ENCODE results near the gene CERT1. TPM values are rescaled to one million over a fixed set of nuclear protein-coding genes. Genes with fewer than 3 reads are reported as not detected.
A peak's percentile ranks its signal among the peaks of the same experiment; 100 is the strongest.
"Not testable (repeated sequence)": the region's sequence is repeated elsewhere in the genome, so short reads cannot be mapped to it uniquely, and the experiment has no call there.

CERT1 gene
- total RNA-seq, 1 donor from 2014 or later = 51.7 TPM

DNA sequence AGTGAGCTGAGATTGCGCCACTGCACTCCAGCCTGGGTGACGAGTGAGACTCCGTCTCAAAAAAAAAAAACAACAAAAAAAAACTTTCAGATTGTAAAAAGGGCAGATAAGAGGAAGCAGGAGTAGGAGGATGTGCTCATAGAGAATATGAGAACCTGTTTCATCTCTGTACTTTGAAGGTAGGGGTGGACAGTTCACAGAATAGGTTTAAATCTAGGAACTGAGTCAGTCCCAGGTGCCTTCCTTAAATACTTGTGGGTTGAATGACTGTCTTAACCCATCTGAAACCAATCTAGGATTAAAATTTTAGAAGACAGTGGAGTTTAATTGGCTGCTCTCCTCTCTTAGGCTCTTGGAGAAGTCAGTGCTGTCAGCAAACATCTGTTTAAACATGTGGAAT is 12.6 kb upstream of the CERT1 start:
- DNase-seq (ENCODE audit: low spot score) = no peak

DNA sequence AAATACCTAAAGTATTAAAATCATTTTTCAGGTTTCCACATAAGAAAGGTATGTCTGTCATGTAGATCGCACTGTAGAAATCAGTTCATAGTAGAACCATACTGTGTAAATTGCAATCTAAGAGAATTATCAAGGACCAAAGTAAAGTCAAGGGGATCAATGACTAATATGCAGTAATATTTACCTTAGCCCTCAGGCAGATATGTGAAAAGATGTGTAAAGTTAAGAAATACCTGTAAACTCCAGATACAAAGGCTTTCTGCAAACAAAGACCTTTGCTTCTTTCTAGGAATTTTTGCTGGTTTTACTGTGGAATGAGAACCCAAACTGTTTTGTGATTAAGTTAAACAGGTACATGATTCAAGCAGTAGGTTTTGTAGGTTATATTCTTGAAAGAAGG is 11.8 kb upstream of the CERT1 start:
- DNase-seq (ENCODE audit: low spot score) = no peak

DNA sequence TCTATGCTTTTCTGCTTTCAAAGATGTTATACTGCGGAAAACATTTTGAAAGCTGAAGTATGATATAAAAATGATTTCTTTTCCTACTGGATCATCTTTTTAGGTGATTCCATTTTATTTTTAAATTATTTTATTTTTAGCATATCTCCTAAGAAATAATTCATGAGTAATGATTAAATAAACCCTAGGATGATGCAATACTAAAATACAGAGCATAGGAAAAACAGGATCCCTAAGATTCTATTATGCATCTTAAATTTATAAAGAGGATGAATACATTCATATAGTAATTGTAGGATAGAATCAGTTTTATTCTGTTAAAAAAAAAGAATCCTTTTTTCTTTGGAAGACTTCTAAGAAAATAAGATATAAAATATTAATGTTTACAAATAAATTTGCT is 11.1 kb upstream of the CERT1 start:
- DNase-seq (ENCODE audit: low spot score) = no peak

DNA sequence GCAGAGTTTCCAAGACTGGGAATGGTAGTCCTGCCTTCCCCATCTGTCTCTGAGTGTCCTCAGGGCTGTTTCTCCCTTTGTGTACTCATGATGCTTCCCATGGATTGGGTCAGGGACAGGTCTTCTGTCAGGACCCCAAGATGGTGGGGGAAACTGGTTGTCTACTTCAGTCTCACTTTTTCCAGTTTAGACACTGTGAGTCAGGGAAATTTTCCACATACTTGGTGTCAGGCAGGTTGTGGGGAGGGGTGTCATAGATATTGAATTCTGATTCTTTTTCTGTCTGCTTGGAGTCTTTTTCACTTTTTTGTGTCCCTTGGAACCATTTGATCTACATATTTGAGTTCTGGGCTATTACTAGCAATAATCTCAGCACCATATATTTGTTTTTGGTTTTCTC is 10.6 kb upstream of the CERT1 start:
- DNase-seq (ENCODE audit: low spot score) = no peak

DNA sequence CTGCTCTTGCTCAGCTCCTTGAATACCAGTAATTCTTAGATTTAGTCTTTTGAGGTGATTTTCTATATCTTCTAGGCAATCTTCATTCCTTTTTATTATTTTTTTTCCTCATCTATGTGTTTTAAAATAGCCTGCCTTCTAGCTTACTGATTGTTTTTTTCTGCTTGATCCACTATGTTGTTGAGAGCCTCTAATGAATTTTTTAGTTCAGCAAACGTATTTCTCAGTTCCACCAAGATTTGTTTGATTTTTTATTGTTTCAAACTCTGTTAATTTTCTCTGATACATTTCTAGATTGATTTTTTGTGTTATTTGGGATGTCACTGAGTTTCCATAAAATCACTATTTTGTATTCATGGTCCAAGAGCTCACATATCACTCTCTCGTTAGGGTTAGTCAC is 9.8 kb upstream of the CERT1 start:
- DNase-seq (ENCODE audit: low spot score) = no peak

DNA sequence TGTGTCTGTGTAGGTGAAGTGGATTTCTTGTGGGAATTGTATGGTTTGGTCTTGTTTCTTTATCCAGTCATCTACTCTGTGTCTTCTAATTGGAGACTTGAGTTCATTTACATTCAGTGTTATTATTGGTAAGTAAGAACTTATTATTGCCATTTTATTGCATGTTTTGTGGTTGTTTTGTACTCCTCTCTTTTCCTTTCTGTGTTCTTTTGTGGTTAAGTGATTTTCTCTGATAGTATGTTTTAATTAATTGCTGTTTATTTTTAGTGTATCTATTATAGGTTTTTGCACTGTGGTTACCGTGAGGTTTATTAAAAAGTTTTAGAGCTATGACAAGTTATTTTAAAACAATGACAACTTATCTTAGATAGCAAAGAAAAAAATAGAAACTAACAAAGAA is 8.3 kb upstream of the CERT1 start:
- no peak for DNase-seq (ENCODE audit: low spot score)

DNA sequence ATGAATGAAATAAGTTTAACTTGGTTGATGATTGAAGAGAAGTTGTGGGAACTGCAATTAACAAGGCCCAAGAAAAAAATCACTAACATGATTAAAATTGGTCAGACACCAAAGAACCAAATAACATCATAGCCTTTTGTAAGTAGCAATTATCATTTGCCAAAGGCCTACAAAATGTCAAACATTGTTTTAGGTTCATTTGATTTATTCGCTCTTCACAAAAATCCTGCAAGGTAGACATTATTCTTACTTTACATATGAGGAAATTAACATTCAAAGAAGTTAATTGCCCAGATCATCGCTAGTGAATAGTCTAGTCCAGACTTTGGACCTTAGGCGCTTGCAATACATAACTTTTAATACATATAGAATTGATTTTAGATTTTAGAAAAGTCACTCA is 2.9 kb upstream of the CERT1 start:
- DNase-seq (ENCODE audit: low spot score) = no peak

DNA sequence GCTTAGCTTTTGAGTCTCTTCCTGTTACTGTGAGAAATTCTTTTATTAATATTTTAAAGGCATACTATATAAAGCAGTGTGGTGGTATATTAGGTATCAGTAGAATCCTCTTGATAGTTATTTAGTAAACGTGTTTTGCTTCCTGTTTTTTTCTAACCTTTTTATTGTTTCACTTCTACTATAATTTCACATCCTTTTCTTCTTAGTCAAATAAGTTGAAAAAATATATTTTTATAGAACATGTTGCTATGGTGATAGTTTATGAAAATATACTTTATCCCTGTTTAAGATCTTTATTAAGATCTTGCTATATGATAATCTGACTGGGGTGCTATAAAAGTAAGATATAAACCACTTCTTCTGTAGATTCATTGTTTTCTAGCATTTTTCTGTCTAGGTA is 2.4 kb upstream of the CERT1 start:
- no peak for DNase-seq (ENCODE audit: low spot score)

DNA sequence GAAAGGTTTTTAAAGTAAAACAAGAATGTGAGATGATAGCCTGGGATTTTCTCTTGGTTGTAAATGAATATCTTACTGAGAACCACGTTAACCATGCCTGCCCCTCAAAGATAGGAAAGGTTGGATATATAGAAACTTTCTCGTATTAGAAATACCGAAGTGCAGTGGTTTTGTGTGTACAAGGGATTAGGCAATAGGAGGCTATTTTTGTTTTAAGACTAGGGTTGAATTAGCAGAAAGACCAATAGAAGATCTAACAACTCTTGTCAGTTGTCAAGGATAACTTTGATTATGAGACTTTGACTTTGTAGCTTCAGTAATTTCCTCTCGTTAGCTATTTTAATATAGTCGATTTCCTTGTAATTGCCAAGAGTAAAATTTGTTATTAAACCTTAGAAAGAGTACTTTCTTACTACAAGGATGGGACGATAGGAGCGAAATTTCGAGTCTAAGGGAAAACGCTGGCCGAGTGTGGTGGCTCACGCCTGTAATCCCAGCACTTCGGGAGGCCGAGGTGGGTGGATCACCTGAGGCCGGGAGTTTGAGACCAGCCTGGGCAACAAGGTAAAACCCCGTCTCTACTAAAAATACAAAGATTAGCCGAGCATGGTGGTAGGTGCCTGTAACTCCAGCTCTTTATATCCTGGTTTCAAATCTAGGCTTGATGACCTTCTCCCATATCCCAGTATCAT is 1.1 kb upstream of the CERT1 start:
- no peak for DNase-seq (ENCODE audit: low spot score)

DNA sequence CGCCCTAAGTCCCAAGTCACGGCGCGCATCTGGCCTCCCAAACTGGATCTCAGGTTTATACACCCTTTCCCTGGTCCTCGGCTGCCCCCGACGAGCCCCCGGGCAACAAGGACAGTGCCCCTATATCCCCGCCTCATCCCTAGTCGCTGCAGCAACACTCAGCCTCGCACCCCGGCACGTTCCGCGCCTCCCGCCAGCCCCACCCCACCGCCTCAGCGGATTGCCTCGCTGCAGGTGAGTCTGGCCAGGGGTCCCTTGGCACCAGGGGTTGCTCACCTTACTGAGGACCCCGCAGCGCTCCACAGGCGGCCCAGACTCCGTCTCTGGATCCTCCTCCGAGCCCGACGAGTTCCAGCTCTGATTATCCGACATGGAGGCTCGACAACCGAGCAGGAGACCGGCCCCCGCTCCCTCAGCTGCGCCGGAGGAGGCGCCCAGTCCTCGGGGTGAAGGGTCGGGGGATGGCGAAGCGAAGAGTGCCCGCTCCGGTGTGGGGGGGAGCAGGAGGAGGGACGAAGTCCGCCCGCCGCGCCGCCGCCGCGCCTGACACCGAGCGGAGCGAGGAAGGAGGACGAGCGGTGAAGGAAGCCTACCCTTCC is 494 bp downstream of the CERT1 start:
- DNase-seq (ENCODE audit: low spot score) = peak; percentile 67

DNA sequence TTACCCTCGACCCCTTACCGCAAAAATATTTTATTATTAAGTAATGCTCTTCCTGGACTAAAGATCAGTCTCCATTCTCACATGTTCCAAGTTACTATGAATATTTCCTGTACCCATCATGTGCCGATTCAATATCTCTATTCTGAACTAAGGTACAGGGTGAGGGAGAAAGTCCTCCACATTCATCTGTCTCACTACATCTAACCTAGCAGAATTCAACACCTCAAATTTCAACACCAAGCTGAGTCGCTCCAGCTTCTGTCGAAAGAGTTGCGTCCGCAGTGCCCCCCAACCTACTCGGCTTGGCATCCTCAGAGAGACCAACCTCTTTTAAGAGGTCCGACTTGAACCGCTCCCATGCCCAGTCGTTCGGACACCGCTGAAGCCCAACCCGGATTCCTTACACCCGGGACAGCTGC is 1.0 kb downstream of the CERT1 start:
- DNase-seq (ENCODE audit: low spot score) = peak; percentile 55

DNA sequence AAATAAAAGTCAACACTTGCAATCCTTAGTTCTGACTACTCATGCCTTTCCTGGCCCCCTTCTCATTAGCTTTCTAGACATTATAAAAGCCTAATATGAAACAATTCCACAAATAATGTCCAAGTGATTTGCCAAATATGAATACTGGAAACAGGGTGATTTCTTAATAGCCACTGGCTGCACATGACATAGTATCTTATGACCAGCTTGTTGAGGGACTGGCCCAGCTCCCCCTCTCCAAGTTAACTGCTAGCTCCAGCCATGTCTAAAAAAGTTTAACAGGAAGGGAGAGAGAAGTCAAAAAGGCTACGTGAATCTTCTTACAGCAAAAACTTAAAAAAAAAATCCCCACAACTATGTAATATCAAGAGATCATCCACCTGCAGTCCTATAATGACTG is 1.5 kb downstream of the CERT1 start:
- DNase-seq (ENCODE audit: low spot score) = no peak

DNA sequence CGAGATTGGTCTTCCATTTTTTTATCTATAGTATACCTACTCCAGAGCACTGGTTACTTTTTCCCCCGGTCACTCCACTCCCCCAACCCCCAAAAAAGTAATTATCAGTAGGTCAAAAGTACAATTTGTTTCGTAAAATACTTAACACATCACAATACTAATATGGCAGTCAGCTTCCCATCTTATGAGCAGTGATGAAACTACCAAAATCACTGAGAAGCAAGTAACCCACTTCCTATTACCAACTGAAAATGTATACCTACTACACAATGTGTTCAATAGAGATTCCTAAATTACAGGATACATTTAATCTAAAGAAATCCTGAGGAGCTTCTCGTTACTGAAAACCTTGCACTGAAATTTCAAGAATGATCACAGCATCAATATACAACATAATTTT is 1.9 kb downstream of the CERT1 start:
- no peak for DNase-seq (ENCODE audit: low spot score)

DNA sequence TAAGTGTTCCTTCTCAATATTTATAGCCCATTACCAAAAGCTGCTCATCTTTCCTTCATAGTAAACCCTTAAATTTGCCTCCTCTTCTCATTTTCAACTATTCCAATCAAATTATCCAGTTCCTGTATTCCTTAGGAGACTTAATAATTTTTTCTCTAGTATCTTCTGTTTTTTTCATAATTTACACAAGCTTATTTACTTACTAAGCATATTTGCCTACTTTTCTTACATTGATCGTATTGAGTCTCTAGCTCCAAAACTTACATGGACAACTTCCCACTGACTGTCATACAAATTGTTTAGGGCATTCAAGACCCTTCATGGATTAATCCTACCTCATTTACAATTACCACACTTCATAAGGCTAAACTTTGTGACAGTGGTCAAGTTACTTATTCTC is 3.6 kb downstream of the CERT1 start:
- DNase-seq (ENCODE audit: low spot score) = no peak

DNA sequence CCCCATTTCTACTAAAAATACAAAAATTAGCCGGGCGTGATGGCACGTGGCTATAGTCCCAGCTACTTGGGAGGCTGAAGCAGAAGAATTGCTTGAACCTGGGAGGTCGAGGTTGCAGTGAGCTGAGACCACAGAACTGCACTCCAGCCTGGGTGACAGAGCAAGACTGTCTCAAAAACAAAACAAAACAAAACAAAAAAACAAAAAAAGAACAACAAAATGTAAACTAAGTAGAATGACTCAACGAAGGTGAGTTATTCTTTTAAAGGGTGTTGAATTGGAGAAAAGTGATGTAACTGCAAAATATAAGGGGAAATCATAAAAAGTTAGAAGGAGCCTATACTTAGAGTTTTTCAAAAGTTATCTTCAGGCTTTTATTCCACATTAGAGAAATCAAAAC is 6.3 kb downstream of the CERT1 start:
- DNase-seq (ENCODE audit: low spot score) = not testable (repeated sequence)

DNA sequence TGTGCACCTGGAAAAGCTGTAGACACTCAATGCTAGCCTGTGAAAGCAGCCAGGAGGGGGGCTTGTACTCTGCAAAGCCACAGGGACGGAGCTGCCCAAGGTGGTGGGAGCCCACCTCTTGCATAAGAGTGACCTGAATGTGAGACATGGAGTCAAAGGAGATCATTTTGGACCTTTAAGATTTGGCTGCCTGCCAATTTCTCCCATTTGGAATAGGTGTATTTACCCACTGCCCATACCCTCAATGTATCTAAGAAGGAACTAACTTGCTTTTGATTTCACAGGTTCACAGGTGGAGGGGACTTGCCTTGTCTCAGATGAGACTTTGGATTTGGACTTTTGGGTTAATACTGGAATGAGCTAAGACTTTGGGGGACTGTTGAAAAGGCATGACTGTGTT is 12.6 kb downstream of the CERT1 start:
- not testable (repeated sequence) for DNase-seq (ENCODE audit: low spot score)

DNA sequence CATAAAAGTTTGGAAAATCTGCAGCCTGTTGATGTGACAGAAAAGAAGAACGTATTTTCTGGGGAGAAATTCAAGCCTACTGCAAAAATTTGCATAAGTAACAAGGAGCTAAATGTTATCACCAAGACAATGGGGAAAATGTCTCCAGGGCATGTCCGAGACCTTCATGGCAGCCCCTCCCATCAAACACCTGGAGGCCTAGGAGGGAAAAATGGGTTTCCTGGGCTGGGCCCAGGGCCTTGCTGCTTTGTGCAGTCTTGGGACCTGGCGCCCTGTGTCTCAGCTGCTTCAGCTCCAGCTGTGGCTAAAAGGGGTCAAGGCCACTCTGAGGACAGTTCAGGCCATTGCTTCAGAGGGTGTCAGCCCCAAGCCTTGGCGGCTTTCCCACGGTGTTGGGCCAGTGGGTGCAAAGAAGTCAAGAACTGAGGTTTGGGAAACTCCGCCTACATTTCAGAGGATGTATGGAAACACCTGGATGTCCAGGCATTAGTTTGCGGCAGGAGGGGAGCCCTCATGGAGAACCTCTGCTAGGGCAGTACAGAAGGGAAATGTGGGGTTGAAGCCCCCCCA is 13.1 kb downstream of the CERT1 start:
- no peak for DNase-seq (ENCODE audit: low spot score)

DNA sequence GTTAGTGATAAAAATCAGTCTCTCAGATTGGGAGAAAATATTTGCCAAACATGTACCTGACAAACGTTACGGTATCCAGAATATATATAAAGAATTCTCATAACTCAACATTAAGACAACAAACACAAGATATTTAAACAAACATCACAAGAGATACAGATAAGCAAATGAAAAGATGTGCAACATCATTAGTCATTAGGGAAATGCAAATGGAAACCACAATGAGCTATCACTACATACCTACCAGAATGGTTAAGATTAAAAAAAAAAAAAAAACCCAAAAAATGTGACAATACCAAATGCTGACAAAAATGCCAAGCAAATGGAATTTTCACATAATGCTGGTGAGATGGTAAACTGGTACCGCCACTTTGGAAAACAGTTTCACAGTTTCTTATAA is 15.4 kb downstream of the CERT1 start:
- no peak for DNase-seq (ENCODE audit: low spot score)

DNA sequence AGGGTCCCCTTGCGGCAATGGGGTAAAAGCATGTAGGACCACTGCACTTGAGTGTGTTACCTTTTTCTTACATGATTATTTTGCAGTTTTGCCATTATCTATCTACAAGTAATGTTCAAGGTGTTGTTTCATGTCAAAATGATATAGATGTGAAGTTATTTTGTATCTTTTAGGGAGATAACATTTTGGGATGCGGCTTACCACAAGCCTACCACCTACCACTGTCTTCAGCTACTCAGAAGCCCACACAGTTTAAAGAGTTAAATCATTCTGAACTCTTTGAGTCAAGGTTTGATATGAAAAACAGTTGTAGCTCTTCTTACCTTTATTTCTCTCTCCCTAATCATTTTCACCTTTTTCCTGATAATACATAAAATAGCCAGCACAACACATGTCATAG is 19.8 kb downstream of the CERT1 start:
- DNase-seq (ENCODE audit: low spot score) = no peak

DNA sequence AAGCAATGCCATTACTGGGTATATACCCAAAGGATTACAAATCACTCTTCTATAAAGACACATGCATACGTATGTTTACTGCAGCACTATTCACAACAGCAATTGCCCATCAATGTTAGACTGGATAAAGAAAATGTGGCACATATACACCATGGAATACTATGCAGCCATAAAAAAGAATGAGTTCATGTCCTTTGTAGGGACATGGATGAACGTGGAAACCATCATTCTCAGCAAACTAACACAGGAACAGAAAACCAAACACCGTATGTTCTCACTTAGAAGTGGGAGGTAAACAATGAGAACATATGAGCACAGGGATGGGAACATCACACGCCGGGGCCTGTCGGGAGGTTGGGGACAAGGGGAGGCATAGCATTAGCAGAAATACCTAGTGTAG is 21.6 kb downstream of the CERT1 start:
- not testable (repeated sequence) for DNase-seq (ENCODE audit: low spot score)

DNA sequence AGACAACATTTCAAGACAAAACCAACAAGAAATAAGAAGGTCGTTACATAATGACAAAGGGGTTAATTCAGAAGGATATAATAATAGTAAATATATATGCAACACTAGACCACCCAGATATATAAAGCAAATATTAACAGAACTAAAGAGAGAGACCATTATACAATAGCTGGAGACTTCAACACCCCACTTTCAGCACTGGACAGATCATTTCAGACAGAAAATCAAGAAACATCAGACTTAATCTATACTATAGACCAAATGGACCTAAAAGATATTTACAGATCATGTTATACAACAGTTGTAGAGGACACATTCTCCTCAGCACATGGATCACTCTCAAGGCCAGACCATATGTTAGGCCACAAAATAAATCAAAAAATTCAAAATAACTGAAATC is 26.8 kb downstream of the CERT1 start:
- DNase-seq (ENCODE audit: low spot score) = no peak

DNA sequence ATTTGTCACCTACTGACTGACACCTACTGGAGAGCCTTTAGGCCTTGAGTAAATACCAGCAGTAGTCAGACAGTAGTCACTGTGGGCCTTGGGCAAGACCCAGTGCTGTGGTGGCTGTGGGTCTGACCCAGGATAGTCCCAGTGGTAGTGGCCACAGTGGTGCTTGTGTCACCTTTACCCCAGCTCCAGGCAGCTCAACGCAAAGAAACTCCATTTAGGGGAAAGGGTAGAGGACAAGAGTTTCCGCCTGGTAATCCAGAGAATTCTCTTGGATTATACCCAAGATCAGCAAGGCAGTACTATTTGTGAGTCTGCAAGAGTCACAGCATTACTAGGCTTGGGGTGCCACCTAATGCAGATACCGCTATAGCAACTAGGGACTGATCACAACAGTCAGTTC is 28.9 kb downstream of the CERT1 start:
- no peak for DNase-seq (ENCODE audit: low spot score)

DNA sequence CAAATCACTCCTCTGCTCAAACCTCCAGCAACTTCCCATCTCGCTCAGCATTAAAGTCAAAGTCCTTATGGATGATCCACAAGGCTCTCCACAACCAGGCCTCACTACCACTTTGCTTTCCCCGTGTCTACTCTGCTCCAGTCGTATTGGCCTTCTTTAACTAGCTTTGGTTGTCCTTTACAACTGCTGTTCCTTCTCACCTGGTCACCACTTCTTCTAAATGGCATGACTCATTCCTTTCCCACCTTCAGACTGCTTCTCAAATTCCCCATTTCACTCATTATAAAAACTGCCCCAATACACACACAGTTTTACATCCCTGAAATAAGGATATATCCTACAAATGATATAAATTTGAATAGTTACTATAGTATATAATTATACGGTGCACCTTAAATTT is 30.4 kb downstream of the CERT1 start:
- DNase-seq (ENCODE audit: low spot score) = no peak

DNA sequence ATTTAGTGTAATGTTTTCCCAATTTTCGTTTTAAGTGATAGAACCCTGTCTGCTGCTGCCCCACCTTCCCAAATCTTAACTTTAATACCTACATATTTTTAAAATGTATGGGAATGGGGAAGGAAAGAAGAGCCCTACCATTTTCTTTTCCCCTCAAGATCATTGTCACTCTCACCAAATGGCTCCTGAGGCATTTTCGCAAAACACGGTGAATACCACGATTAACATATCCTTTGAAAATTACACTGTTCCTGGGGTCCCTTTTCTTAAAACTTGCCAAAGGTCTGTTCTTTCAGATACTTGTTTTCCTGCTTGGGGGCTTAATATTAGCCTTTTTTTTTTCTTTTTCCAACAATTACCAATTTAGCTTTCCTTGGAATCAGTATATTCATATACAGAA is 36.1 kb downstream of the CERT1 start:
- no peak for DNase-seq (ENCODE audit: low spot score)

Measured in ureter (tissue), 1 donor.